DND-41 (cell line): ENCODE results near the gene CYP27C1.

ENCODE experiments used
- ATAC-seq: fragments of 200-7000 bp; cut with Tn5 transposase; 3 replicates; pipeline ENCODE4 v1.9.1; 2021; ENCODE audit warnings: low read depth; ENCODE audit not compliant: insufficient read depth
- DNase-seq: peaks from one replicate; pipeline ENCODE4 v3.0.0-alpha.2; 2020
- H2AFZ ChIP-seq: 2 replicates; pipeline ENCODE4 v1.6.0; 2012; ENCODE audit warnings: low read depth, low read length
- H3K27ac ChIP-seq: 2 replicates; pipeline ENCODE4 v1.5.1; 2012; ENCODE audit warnings: low read length, inconsistent platforms
- H3K27me3 ChIP-seq: fragments of 200-600 bp; sonication (generic); 2 replicates; pipeline ENCODE4 v1.6.0; 2012; ENCODE audit warnings: low read length, mild to moderate bottlenecking, inconsistent platforms; ENCODE audit not compliant: insufficient read depth, poor library complexity
- H3K36me3 ChIP-seq: 2 replicates; pipeline ENCODE4 v1.5.1; 2012; ENCODE audit warnings: low read length, inconsistent platforms; ENCODE audit not compliant: insufficient read depth
- H3K4me1 ChIP-seq: 2 replicates; pipeline ENCODE4 v1.5.1; 2012; ENCODE audit warnings: mild to moderate bottlenecking, low read length; ENCODE audit not compliant: insufficient read depth
- H3K4me2 ChIP-seq: 2 replicates; pipeline ENCODE4 v1.6.0; 2012; ENCODE audit warnings: mild to moderate bottlenecking, moderate library complexity, low read length, inconsistent platforms; ENCODE audit not compliant: insufficient read depth
- H3K4me3 ChIP-seq, 2 experiments: fragments of 200-600 bp in 1 of 2; shearing (Covaris generic) in 1 of 2; 2 replicates each; pipeline ENCODE4 v1.5.1; 2012 to 2016; ENCODE audit warnings: inconsistent platforms in 2 of 2, low read length in 2 of 2, mild to moderate bottlenecking in 2 of 2, low read depth in 1 of 2, moderate library complexity in 1 of 2
- H3K79me2 ChIP-seq: 2 replicates; pipeline ENCODE4 v1.6.0; 2012; ENCODE audit warnings: low read length, inconsistent platforms; ENCODE audit not compliant: insufficient read depth
- H3K9ac ChIP-seq: 2 replicates; pipeline ENCODE4 v1.6.0; 2012; ENCODE audit warnings: low read depth, mild to moderate bottlenecking, inconsistent platforms, low read length, moderate library complexity
- H3K9me3 ChIP-seq: 2 replicates; pipeline ENCODE4 v1.5.1; 2012; ENCODE audit warnings: low read length, moderate library complexity, mild to moderate bottlenecking, inconsistent platforms; ENCODE audit not compliant: insufficient read depth, severe bottlenecking
- H4K20me1 ChIP-seq: 2 replicates; pipeline ENCODE4 v1.6.0; 2012; ENCODE audit warnings: low read length; ENCODE audit not compliant: insufficient read depth
- EZH2 ChIP-seq: IDR thresholded peaks from 3 replicates; pipeline ENCODE4 v1.6.1; 2012; ENCODE audit warnings: borderline replicate concordance, low read depth, mild to moderate bottlenecking, moderate library complexity, low read length, inconsistent platforms; ENCODE audit not compliant: severe bottlenecking
- TF ChIP-seq, protein P1 (sequence below): IDR thresholded peaks from 2 replicates; pipeline ENCODE4 v1.5.1; 2012; ENCODE audit warnings: borderline replicate concordance, low read length, moderate library complexity, mild to moderate bottlenecking; ENCODE audit not compliant: poor library complexity, severe bottlenecking; ENCODE audit errors: extremely low read depth

CYP27C1 gene

GRCh38 chr2:127170452-127171197 is 49.5 kb downstream of the CYP27C1 start:
- Histone ChIP-seq H3K36me3 (no peaks in the 10 kb centered on the region), H3K4me2 (no peak overlapping the region), H3K4me1 (no peaks in the 10 kb centered on the region), H2AFZ (no peak overlapping the region), H3K9me3 (no peaks in the 10 kb centered on the region), H3K9ac (no peak overlapping the region), H3K4me3 (no peak overlapping the region), H4K20me1 (no peaks in the 10 kb centered on the region), H3K79me2 (no peaks in the 10 kb centered on the region), H3K27ac (no peak overlapping the region), H3K27me3 (no peaks in the 10 kb centered on the region)
- TF ChIP-seq, protein P1, sequence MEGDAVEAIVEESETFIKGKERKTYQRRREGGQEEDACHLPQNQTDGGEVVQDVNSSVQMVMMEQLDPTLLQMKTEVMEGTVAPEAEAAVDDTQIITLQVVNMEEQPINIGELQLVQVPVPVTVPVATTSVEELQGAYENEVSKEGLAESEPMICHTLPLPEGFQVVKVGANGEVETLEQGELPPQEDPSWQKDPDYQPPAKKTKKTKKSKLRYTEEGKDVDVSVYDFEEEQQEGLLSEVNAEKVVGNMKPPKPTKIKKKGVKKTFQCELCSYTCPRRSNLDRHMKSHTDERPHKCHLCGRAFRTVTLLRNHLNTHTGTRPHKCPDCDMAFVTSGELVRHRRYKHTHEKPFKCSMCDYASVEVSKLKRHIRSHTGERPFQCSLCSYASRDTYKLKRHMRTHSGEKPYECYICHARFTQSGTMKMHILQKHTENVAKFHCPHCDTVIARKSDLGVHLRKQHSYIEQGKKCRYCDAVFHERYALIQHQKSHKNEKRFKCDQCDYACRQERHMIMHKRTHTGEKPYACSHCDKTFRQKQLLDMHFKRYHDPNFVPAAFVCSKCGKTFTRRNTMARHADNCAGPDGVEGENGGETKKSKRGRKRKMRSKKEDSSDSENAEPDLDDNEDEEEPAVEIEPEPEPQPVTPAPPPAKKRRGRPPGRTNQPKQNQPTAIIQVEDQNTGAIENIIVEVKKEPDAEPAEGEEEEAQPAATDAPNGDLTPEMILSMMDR: no peak
- TF ChIP-seq EZH2: no peak
- ATAC-seq (no peak), DNase-seq (no peak)

GRCh38 chr2:127170021-127170420 is 50.1 kb downstream of the CYP27C1 start:
- Histone ChIP-seq H4K20me1 (no peaks in the 10 kb centered on the region), H3K27ac (no peak overlapping the region), H3K9me3 (no peaks in the 10 kb centered on the region), H2AFZ (no peak overlapping the region), H3K9ac (no peak overlapping the region), H3K79me2 (no peaks in the 10 kb centered on the region), H3K4me3 (no peak overlapping the region), H3K36me3 (no peaks in the 10 kb centered on the region), H3K4me1 (no peaks in the 10 kb centered on the region), H3K27me3 (no peaks in the 10 kb centered on the region), H3K4me2 (no peak overlapping the region)
- no peak for DNase-seq
- no peak for ATAC-seq
- TF ChIP-seq EZH2: no peak
- TF ChIP-seq, protein P1: no peak

- Histone ChIP-seq H3K4me3 (no peak overlapping the region), H3K27ac (no peak overlapping the region), H3K4me2 (no peak overlapping the region), H3K27me3 (no peaks in the 10 kb centered on the region), H3K9me3 (no peaks in the 10 kb centered on the region), H3K79me2 (no peaks in the 10 kb centered on the region), H4K20me1 (no peaks in the 10 kb centered on the region), H3K36me3 (no peaks in the 10 kb centered on the region), H2AFZ (no peak overlapping the region), H3K4me1 (no peaks in the 10 kb centered on the region), H3K9ac (no peak overlapping the region)
- no peak for TF ChIP-seq EZH2
- TF ChIP-seq, protein P1: no peak
- ATAC-seq: no peak
- DNase-seq: no peak
Observed at GRCh38 chr2:127169066-127169660, 50.9 kb downstream of the CYP27C1 start.
